Smooth muscle cell (in vitro differentiated cells): Measurements from ENCODE around the gene TOR2A. TPM values are rescaled to one million over a fixed set of nuclear protein-coding genes. Genes with fewer than 3 reads are reported as not detected.

ENCODE experiments used
- DNase-seq: peaks from one replicate; lab custom pipeline; 2025; ENCODE audit not compliant: unreplicated experiment; lab: John Stamatoyannopoulos, UW
- H2AFZ ChIP-seq: fragments of 200-600 bp; sonication (generic); 2 replicates; pipeline ENCODE4 v1.6.0; 2016; ENCODE audit warnings: antibody characterized with exemption, low read depth, mild to moderate bottlenecking
- H3F3A ChIP-seq: fragments of 200-600 bp; sonication (generic); 2 replicates; pipeline ENCODE4 v1.6.0; 2017; ENCODE audit warnings: antibody characterized with exemption, low read depth
- H3K27ac ChIP-seq: fragments of 200-600 bp; sonication (generic); 2 replicates; pipeline ENCODE4 v1.5.1; 2016; ENCODE audit warnings: low read depth, mild to moderate bottlenecking
- H3K27me3 ChIP-seq: fragments of 200-600 bp; sonication (generic); 2 replicates; pipeline ENCODE4 v1.6.1; 2016; ENCODE audit warnings: low read depth, mild to moderate bottlenecking
- H3K36me3 ChIP-seq: fragments of 200-600 bp; sonication (generic); 2 replicates; pipeline ENCODE4 v1.5.1; 2016; ENCODE audit warnings: low read depth
- H3K4me1 ChIP-seq: fragments of 200-600 bp; sonication (generic); 2 replicates; pipeline ENCODE4 v1.5.1; 2016; ENCODE audit warnings: low read depth
- H3K4me2 ChIP-seq: fragments of 200-600 bp; sonication (generic); 2 replicates; pipeline ENCODE4 v1.6.0; 2016; ENCODE audit warnings: mild to moderate bottlenecking
- H3K4me3 ChIP-seq: fragments of 200-600 bp; sonication (generic); 2 replicates; pipeline ENCODE4 v1.5.1; 2016; ENCODE audit warnings: mild to moderate bottlenecking
- H3K79me2 ChIP-seq: fragments of 200-600 bp; sonication (generic); 2 replicates; pipeline ENCODE4 v1.6.0; 2016; ENCODE audit warnings: low read depth, mild to moderate bottlenecking
- H3K9ac ChIP-seq: fragments of 200-600 bp; sonication (generic); 2 replicates; pipeline ENCODE4 v1.6.0; 2016; ENCODE audit warnings: low read depth
- H3K9me3 ChIP-seq: fragments of 200-600 bp; sonication (generic); replicated peaks from 2 replicates; pipeline ENCODE4 v1.5.1; 2016; ENCODE audit warnings: low read depth
- H4K20me1 ChIP-seq: fragments of 200-600 bp; sonication (generic); 2 replicates; pipeline ENCODE4 v1.6.0; 2016; ENCODE audit warnings: low read depth
- CTCF ChIP-seq: fragments of 200-600 bp; sonication (generic); IDR thresholded peaks from 2 replicates; pipeline ENCODE4 v1.5.1; 2017; ENCODE audit warnings: borderline replicate concordance, mild to moderate bottlenecking, antibody characterized with exemption; ENCODE audit not compliant: insufficient read depth, poor library complexity, severe bottlenecking
- WGBS: methylation state at CpG from one replicate; pipeline ENCODE4 v1.1.7; 2016; ENCODE audit warnings: low lambda C conversion rate; 5-methylcytosine and 5-hydroxymethylcytosine counted together
- polyA plus RNA-seq: library from polyadenylated mRNA; unstranded; fragments of >200 nt; fragmentation: Nextera tagmentation; extraction: Ambion mirVana; gene quantifications from 2 replicates; pipeline ENCODE4 v1.2.1, GENCODE V29; 2016
- total RNA-seq: library from RNA; depleted of rRNA; stranded (reverse); fragments of >200 nt; gene quantifications from 2 replicates; pipeline ENCODE4 v1.2.3, GENCODE V29; 2014

The TOR2A gene
- total and polyA plus RNA-seq, 2 experiments from 2014 or later = 7.3 to 12.3 TPM

GRCh38 chr9:127755061-127756060, 20.3 kb upstream of the TOR2A start:
- H2AFZ ChIP-seq = no peak overlapping the region
- H3K36me3 ChIP-seq = no peaks in the 10 kb centered on the region
- H3K4me2 ChIP-seq = peak overlapping the region; percentile 48
- H3K9ac ChIP-seq = no peak overlapping the region
- no peak for TF ChIP-seq CTCF
- no peaks in the 10 kb centered on the region for H3K9me3 ChIP-seq
- no peak overlapping the region for H3K27ac ChIP-seq
- H3K27me3 ChIP-seq = peaks cover 47% of the 10 kb centered on the region
- no peaks in the 10 kb centered on the region for H3K79me2 ChIP-seq
- 22% methylated on average over 27 of the region's 61 CpGs for WGBS
- no peak for DNase-seq
- H3F3A ChIP-seq = no peaks in the 10 kb centered on the region
- H4K20me1 ChIP-seq = no peaks in the 10 kb centered on the region
- H3K4me1 ChIP-seq = peaks cover 5% of the 10 kb centered on the region
- H3K4me3 ChIP-seq = no peak overlapping the region

GRCh38 chr9:127754099-127755060, 19.3 kb upstream of the TOR2A start:
- no peak for DNase-seq

GRCh38 chr9:127753622-127754021, 18.5 kb upstream of the TOR2A start:
- no peaks in the 10 kb centered on the region for H4K20me1 ChIP-seq
- WGBS = 68% methylated on average over 8 of the region's 8 CpGs
- no peak for TF ChIP-seq CTCF

More at GRCh38 chr9:127754099-127755060, 19.3 kb upstream of the TOR2A start:
- H3K36me3 ChIP-seq = no peaks in the 10 kb centered on the region
- WGBS = 5% methylated on average over 54 of the region's 86 CpGs
- H3F3A ChIP-seq = no peaks in the 10 kb centered on the region
- H3K27me3 ChIP-seq = peaks cover 47% of the 10 kb centered on the region
- H3K9me3 ChIP-seq = no peaks in the 10 kb centered on the region
- peak overlapping the region; percentile 48 for H3K4me2 ChIP-seq
- peaks cover 5% of the 10 kb centered on the region for H3K4me1 ChIP-seq
- no peak overlapping the region for H2AFZ ChIP-seq
- no peak overlapping the region for H3K4me3 ChIP-seq
- no peak overlapping the region for H3K9ac ChIP-seq
- no peak for TF ChIP-seq CTCF
- H3K79me2 ChIP-seq = no peaks in the 10 kb centered on the region
- no peaks in the 10 kb centered on the region for H4K20me1 ChIP-seq
- H3K27ac ChIP-seq = no peak overlapping the region

More at GRCh38 chr9:127753622-127754021, 18.5 kb upstream of the TOR2A start:
- Histone ChIP-seq H3F3A (no peaks in the 10 kb centered on the region), H2AFZ (no peak overlapping the region), H3K4me3 (no peak overlapping the region), H3K9me3 (no peaks in the 10 kb centered on the region), H3K9ac (no peak overlapping the region), H3K27ac (no peak overlapping the region), H3K4me2 (no peak overlapping the region), H3K4me1 (peaks cover 5% of the 10 kb centered on the region), H3K27me3 (peaks cover 47% of the 10 kb centered on the region), H3K36me3 (no peaks in the 10 kb centered on the region), H3K79me2 (no peaks in the 10 kb centered on the region)
- no peak for DNase-seq
